A673 (cell line): Measurements from ENCODE around the gene DLGAP1.

ENCODE experiments used
- EZH2 ChIP-seq: fragments of 200-600 bp; sonication (generic); IDR thresholded peaks from 2 replicates; pipeline ENCODE4 v1.6.1; 2017; ENCODE audit warnings: borderline replicate concordance, low read depth, mild to moderate bottlenecking, mixed read lengths, antibody characterized with exemption, low read length; ENCODE audit not compliant: poor library complexity, severe bottlenecking
- TF ChIP-seq, protein P1 (sequence below): fragments of 300-800, 200-600 bp; sonication (generic); conservative IDR thresholded peaks from 2 replicates; pipeline ENCODE4 v1.5.1; 2017; ENCODE audit warnings: low read depth, mild to moderate bottlenecking, antibody characterized with exemption, low read length, moderate library complexity, mixed read lengths

GRCh38 chr18:3463051-3463450 lies 992.1 kb downstream of the DLGAP1 start:
- TF ChIP-seq, protein P1, sequence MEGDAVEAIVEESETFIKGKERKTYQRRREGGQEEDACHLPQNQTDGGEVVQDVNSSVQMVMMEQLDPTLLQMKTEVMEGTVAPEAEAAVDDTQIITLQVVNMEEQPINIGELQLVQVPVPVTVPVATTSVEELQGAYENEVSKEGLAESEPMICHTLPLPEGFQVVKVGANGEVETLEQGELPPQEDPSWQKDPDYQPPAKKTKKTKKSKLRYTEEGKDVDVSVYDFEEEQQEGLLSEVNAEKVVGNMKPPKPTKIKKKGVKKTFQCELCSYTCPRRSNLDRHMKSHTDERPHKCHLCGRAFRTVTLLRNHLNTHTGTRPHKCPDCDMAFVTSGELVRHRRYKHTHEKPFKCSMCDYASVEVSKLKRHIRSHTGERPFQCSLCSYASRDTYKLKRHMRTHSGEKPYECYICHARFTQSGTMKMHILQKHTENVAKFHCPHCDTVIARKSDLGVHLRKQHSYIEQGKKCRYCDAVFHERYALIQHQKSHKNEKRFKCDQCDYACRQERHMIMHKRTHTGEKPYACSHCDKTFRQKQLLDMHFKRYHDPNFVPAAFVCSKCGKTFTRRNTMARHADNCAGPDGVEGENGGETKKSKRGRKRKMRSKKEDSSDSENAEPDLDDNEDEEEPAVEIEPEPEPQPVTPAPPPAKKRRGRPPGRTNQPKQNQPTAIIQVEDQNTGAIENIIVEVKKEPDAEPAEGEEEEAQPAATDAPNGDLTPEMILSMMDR = no peak
- no peak for TF ChIP-seq EZH2
